Medulla oblongata (tissue), 1 donor: ENCODE measurements around the gene NR2C2.
A peak's percentile ranks its signal among the peaks of the same experiment; 100 is the strongest.
"Not testable (repeated sequence)": the region's sequence is repeated elsewhere in the genome, so short reads cannot be mapped to it uniquely, and the experiment has no call there.

ENCODE experiments used
- DNase-seq: peaks from one replicate; pipeline ENCODE4 v3.0.0-alpha.2; 2015; ENCODE audit errors: extremely low spot score

The NR2C2 gene

DNA sequence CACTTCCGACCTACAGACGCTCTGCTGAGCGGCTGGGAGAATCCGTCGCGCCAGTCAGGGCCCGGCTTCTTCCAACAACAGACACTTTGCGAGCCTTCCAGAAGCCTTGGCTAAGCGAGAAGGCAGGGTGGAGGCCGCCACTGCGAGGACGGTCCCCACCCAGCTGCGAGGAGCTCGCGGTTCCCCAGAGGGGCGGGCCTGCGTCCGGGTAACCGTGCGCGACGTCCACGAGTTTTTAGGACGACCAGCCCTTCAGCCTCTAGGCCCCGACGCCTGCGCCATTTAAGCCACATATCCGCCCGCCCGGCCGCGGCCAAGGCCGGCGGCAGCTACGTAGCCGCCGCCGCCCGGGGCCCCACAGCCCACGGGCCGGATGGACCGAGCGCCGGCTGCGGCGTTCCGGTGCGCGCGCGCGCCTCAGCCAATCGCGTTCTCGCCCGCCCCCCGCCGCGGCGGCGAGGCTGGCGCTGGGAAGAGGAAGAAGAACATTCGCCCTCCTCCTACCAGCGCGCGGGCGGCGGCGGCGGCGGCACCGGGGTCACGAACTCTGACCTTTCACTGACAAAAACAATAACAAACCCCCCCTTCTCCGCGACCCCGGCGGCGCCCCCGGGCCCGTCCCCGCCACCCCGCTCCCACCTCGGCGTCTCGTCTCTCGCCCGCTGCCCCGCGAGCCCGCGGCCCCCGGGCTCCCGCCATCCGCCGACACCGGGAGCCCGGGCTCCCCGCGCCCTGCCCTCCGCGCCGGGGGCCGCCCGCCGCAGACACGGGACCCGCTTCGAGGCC is at the start of gene NR2C2:
NR2C2 (plus strand) TSS at position 484 of the 786 bp plus-strand sequence. CDS start 56,332 bp downstream, outside the sequence.
- peak; percentile 85 for DNase-seq

DNA sequence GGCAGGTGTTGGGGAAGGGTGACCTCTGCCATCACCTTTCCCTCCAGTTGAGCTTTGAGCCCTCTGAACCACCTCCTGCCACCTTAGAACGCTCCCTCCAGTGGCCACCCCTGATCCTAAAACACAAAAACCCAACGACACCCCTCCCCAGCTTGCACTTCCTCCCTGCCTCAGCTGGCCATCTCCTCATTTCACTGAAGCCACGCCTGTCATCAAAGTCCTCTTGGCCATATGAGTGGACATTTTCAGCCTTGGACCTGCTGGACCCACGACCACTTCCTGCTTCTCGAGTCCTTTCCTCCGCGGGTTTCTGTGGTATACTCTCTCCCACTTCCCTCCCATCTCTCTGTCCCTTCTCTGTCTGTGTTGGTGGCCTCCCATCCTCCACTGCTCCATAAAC is 48.5 kb upstream of the NR2C2 start:
- DNase-seq: no peak

DNA sequence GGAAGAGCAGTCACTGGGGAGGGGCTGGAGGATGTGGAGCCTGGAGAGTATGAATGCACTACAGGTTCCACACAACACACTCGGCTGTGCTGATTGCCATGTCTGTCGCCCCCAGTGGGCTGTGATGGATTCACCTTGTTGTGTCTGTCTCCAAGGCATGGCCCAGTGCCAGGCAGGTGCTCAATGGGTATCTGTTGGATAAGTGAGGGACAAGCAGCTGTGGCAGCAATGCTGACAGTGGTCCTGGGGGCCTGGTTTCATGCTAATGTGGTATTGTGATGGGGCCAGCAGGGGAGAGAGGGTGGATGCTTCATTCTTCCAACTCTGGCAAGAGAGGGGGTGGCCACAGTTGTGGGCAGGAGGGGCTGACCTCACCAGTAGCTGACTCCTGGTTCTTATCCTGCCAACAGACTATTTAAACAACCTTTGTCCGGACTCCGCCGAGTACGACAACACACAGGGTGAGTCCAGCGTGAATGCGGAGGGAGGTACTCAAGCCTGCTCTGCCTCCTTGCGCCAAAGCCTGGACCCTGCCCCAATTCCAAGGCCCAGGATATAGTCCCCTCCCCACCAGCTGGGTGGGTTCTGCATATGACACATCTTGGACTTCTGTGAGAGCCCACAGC is 47.3 kb upstream of the NR2C2 start:
- no peak for DNase-seq

DNA sequence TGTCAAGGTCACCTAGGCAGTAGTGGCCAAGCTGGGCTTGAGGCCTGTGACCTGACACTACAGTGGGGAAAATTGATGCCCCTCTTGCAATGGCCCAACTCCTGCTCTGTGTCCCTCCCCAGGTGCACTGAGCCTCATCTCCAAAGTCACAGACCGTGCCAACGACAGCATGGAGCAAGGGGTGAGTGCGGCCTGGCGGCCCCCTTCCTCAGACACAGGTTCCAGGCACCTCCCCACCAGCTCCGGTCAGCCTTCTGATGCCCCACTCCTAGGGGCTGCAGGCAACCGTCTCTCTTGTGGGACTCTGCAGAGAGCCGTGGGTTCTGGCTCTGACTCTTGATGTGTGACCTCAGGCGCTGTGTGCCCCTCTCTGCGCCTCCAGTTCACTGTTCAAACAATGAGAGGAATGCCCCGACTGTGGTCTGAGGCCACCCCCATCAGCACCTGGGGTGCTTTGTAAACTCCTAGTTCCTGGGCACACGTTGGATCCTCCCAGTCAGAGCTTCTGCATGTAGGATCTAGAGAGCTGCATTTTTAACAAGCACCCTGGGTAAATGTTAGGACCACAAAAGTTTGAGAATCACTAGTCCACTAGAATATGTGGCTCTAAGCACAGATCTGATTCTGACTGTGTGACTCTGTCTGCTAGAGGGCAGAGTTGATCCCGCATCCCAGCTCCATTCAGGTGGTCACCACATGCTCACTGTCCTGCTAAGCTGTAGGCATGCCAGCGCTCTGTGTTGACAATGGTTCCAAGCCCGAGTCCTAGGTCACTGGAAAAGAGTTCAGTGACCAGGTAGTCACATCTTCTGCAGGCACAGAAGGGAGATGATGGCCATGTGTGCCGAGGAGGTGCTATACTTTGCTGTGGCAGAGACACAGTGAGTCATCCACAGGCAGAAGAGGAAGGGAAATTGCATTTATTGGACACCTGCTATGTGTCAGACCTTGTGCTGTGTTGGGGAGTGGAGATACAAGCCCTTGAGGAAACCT is 46.2 kb upstream of the NR2C2 start:
- DNase-seq: no peak

DNA sequence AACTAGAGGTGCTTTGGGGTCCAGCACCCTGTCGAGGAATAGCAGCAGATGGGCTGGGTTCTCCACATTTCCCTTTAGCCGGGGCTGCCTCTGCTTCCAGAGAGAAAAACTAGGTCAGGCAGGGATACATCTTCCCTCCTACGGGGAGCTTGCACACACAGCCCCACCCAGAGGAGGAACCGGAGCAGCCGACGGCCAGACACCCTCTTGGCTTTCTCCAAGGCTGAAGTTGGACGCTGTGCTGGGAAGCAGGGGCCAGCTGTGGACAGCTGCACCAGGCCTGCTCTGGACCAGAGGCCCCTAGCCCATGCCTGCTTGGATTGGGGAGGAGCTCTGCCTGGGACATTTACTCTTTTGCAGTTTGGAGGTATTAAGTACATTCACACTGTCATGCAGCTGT is 44.7 kb upstream of the NR2C2 start:
- DNase-seq: no peak

DNA sequence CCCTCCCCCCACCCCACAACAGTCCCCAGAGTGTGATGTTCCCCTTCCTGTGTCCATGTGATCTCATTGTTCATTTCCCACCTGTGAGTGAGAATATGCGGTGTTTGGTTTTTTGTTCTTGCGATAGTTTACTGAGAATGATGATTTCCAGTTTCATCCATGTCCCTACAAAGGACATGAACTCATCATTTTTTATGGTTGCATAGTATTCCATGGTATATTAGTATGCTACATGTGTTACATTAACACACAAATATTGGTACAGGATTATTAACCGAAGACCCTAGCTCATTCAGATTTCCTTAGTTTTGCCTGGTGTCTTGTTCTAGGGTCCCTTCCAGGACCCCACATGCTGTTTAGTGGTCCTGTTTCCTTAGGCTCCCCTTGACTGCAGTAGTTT is 43.9 kb upstream of the NR2C2 start:
- DNase-seq: not testable (repeated sequence)

DNA sequence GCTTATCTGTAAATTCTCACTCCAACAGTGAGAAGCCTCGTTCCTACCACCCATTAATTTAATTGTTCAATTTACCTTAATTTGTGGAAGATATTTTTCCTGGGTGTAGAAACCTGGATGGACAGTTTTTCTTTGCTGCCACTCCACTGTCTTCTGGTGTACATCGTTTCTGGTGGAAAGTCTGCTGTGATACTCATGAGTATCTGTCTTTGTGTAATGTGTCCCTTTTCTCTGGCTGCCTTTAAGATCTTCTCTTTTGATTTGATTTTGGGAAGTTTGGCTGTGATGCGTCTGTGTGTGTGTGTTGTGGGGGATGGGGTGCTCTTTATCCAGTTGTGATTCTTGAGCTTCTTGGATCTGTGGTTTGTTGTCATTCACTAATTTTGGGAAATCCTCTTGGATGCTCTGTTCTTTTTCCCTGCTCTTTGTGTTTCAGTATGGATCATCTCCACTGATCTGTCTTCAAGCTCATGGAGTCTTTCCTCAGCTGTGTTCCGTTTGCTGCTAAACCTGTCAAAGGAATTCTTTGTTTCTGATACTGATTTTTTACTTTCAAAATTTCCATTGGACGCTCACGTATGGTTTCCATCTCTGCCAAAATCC is 42.2 kb upstream of the NR2C2 start:
- no peak for DNase-seq

DNA sequence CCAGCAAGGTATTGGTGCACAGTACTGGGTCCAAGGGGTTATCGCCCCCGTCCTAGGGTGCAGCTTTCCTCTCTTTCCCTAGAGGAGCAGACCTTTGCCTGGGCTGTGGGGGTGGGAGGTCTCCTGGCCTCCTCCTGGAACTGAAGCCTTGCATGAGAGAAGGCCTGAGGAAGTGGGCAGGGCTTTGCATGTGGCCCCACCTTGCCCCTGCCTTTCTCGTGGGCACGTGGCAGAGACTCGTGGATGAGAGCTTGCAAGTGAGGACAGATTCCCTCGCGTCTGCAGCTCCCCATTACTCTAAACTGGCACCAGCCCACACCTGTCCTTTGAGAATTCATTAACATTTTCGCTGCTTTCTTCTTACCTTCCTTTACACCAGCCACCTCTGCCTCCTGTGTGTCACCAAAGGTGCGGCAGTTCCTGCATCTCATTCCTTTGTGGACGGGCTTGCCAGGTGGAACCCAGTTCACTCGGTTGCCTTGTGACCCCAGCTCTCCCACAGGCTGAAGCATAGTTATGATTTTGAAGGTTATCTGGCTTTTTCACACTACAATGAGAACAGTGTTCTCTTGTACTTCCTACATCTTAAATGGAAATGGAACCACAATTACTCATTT is 40.9 kb upstream of the NR2C2 start:
- DNase-seq: no peak

DNA sequence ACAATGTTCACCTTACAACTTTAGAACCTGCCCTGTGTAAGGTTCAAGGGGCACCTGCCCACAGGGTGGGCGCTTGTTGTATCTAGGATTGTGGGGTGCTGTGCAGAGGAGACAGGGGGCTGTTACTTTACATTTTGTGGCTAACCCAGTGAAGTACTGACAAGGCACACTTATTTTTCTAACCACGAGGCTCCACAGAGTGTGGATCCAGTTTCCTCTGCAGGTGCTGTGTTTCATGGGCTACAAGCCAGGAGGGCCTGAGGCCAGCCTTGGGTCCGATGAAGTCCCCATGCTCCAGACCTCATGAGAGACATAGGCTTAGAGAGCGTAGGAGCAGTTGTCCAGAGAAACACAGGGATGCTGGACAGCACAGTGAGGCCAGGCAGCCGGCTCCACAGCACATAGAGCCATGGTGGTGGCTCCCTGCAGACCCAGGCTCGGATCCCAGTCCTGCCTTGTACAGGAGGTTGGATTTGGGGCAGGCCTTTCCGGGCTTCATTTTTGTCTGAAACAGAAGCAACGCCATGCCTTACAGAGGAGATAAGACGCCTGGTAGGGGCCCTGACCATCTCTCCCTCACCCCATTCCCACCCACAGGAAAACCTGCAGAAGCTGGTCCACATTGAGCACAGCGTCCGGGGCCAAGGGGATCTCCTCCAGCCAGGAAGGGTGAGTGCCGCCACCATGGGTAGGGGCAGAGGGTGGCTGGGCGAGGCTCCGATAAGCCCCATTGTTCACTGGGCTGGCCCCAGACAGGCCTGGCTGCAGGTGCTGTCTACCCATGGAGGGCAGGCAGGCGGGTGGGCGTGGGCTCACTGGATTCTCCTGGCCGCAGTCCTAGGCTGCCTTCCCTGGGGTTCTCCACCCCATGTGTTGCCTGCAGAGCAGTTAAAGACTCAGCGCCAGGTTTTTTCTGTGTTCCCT is 40.1 kb upstream of the NR2C2 start:
- DNase-seq: no peak

DNA sequence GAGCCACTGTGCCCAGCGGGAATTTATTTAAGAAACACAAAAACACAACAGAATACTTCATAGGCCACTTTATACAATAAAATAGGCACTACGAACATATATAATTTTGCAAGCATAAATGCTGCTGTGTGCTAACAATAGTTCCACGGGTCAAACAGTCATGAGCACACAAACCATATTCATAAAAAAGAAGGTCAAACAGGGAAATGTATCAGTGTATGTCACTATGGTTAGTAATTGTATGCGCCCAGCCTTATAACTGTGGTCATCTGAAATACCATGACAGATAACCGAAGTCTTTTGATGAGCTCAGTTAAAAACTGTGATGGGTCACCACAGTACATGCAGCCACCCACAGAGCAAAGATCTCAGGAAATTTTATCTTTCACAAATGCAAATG is 38.1 kb upstream of the NR2C2 start:
- no peak for DNase-seq

DNA sequence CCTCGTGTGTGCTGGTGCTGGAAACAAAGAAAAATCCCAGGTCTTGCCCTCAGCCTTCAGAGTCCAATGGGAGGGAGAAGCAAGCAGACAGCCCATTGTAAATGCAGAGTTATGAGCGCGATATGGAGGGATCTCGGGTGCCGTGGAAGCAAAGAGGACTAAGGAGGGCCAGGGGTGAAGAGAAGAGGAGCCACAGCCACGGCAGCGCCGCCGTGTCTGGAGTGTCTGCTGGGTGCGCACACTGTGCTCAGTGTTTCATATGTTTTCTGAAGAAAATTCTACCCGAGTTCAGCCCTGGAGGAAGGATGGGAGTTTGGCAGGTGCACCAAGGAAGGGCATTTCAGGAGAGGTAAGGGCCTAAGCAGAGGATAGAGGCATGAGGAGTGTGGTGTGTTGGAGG is 35.7 kb upstream of the NR2C2 start:
- DNase-seq: no peak

DNA sequence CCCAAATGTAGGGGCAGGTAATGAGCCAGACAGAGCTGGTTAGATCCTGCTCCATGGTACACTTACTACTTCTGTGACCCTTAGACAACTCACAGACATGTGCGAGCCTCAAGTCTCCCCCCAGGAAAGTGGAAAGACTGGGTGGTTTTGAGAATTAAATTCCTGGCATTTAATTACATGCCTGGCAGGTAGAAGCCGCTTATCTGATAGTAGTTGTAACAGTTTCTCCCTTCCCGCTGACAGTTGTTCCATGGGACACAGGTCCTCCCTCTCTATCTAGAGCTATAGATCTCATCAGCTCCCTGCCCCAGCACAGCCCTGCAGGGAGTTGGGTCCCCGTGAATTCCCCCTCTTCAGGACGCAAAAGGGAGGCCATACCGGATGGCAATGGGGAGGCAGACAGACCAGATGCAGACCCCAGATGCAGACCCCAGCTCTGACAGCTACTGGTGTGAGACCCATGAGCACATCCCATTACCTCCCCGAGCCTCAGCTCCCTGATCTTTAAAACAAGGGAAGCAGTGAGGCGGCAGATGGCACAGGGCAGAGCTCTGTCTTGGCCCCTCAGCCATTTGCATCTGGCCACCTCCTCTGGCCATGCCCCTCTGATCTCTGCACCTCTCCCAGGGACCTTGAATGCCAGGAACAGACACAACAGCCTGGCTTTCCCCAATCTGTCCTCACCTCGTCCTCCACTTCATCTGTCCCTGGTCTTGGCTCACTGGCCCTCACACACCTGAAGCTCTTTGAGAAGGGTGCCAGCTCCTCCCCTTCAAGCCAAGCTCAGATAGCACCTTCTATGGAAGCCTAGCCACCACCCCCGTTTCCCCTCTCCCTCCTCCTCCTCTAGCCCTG is 34.1 kb upstream of the NR2C2 start:
- no peak for DNase-seq

DNA sequence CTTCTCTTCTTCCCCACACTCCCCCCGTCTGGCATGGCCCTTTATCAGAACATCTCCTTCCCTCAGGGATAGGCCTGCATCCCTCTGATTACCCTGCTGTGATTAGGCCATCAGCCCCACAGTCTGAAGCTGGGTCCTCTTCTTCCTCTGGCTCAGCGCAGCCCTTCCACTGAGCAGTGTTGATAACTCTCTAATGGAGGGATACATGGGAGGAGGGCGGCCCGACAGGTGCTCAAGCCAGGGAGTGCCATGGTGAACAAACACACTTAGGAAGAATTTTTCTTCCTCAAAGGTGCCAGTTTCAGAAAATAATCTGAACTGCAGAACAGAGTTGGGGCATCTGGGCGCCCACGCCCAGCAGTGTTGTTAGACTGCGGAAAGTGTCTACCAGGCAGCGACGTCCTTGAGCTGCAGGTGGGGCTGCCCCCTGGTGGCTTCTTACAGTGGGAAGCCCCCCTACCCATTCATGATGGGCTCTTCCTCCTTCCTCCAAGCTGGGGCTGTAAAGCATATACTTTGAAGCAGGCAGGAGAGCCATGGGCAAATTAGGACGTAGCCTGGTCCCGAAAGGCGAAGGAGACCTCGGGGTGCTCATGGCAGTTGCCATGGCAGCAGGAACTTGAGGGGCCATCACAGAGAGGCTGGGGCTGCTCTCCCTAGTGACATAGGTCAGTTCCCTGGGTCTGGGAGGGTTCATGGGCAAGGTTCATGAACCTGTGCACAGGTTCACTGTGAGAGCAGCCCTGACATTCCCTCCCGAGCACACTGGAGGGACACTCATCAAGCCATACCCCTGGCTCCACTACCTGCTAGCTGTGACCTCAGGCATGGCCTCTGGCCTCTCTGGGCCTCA is 33.2 kb upstream of the NR2C2 start:
- no peak for DNase-seq

DNA sequence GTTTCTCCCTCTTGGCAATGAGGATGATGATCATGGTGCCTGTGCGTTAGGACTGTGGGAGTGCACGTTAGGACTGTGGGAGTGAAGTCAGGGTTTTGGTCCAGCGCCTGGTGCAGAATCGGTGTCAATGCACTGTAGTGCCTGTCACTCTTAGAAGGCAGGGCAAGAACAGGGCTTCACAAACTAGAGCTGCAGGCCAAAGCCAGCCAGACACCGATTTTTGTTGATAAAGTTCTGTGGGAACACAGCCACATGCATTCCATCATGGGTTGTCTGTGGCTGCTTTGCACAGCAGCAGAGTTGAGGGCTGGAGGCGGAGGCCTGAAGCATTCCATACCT is 32.6 kb upstream of the NR2C2 start:
- no peak for DNase-seq

DNA sequence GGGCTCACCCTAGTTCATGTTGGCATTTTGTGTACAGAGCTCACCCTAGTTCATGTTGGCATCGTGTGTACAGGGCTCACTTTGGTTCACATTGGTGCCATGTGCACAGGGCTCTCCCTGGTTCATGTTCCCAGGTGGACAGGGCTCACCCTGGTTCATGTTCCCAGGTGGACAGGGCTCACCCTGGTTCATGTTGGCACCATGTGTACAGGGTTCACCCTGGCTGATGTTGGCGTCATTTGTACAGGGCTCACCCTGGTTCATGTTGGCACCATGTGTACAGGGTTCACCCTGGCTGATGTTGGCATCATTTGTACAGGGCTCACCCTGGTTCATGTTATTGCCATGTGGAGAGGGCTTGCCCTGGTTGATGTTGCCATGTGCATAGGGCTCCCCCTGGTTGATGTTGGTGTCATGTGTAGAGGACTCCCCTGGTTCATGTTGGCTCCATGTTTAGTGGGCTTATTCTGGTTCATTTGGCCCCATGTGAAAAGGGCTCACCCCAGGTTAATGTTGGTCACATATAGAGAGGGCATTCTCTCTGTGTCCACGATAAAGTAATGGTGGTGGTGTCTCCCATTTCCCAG is 31.7 kb upstream of the NR2C2 start:
- DNase-seq: no peak

DNA sequence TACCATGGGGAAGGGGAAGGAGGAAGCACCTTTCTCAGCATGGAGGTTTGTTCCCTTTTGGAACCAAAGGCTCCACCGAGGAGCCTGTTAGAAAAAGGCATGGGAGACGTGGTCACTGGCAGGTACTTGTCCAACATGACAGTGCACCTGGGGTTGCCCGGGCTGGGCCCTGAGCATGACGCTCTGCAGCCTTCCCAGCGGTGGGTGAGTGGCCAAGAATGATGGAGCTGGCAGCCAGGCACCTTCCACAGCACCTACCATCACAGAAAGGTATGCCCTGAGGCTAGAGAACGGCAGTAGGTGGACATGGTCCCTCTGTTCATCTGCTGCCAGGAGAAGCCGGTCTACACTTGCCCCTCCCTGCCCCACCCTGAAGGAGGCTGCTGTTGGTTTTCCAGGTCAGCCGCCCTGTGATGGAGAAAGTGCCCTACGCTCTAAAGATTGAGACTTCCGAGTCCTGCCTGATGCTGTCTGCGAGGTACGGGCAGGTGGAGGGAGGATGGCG is 29.0 kb upstream of the NR2C2 start:
- no peak for DNase-seq

DNA sequence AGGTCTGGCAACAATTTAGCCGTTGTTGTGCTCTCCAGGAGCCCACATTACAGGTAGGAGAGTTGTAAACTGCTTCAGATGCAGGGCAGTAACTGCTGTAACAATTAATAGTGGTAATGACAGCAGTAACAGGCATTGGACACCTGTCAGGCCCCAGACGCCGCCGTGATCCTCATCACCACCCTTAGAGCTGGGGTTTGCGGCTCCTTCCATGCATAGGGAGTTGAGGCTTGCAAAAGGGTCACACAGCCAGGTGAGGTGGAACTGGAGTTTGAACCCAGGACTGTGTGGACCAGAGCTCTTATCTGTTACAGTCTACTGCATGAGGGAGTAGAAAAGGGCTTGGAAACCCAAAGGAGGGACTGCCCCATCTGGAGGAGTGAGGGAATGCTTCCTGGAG is 26.8 kb upstream of the NR2C2 start:
- DNase-seq: no peak

DNA sequence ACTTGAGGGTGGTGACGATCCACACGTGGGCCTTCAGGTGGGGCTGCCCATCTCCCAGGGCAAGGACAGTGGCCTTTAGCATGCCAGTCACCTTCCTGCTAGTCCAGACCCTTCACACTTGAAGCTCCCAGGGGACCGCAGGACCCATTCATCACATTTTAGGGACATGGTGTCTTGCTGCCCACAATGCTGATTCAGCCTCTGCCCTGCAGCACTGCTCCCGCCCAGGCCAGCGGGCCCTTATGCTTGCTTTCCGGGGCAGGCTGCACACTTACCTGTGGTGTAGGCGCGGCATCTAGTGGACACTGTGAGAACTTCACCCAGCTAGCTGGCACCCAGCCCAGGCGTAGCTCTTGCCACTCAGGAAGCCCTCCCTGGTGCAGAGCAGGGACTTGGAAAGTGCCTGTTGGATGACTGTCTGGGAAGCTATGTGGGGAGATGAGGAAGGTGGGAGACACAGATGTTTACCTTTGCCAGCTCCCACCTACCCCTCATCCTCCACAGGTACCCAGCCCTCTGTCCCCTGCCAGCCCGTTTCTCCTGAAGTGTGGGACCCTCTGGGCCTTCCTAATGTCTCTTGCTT is 26.3 kb upstream of the NR2C2 start:
- peak; percentile 90 for DNase-seq
